Right cardiac atrium (tissue), 5 donors: ENCODE results near the gene IGHMBP2. TPM values are rescaled to one million over a fixed set of nuclear protein-coding genes. Genes with fewer than 3 reads are reported as not detected.

Source experiments
- ATAC-seq, 2 donors: fragments of 200-7000 bp; cut with Tn5 transposase; one replicate each; pipeline versions ENCODE4 v1.8.0 to v1.9.1; 2020; ENCODE audit warnings: moderate library complexity in 2 of 2, mild to moderate bottlenecking in 1 of 2
- DNase-seq, 3 donors: peaks; one replicate each; pipeline ENCODE4 v3.0.0-alpha.2; 2020
- H3K27ac ChIP-seq: one replicate; pipeline ENCODE4 v1.5.1; 2013; ENCODE audit warnings: mild to moderate bottlenecking, low read length, control low read depth, moderate library complexity
- H3K27me3 ChIP-seq: one replicate; pipeline ENCODE4 v1.6.1; 2013; ENCODE audit not compliant: control insufficient read depth, insufficient read depth
- H3K4me1 ChIP-seq: one replicate; pipeline ENCODE4 v1.6.1; 2013; ENCODE audit warnings: low read length; ENCODE audit not compliant: control insufficient read depth, insufficient read depth
- H3K4me3 ChIP-seq: one replicate; pipeline ENCODE4 v1.5.1; 2013; ENCODE audit warnings: low read length, control low read depth
- H3K9me3 ChIP-seq: one replicate; pipeline ENCODE4 v1.6.1; 2013; ENCODE audit warnings: low read length; ENCODE audit not compliant: control insufficient read depth
- WGBS: extraction: QIAGEN DNeasy Blood & Tissue Kit; methylation state at CpG from one replicate; pipeline ENCODE4 v1.1.7; 2013; 5-methylcytosine and 5-hydroxymethylcytosine counted together
- intact Hi-C, 4 donors: fragments of 100-400 bp; cut with DNase I; formaldehyde crosslinking; loops; one replicate each; pipeline versions ENCODE4 v1.11.0 to v1.14.0; 2022 to 2023
- polyA plus RNA-seq: library from polyadenylated mRNA; stranded (reverse); fragments of 200-250 nt; gene quantifications from one replicate; pipeline ENCODE4 v1.2.3, GENCODE V29; 2013
- total RNA-seq, 4 donors: library from RNA; stranded (reverse); fragmentation: NEBNext Ultra II Directional; extraction: Animal tissue kit (Norgen Biotek cat#: 25700); gene quantifications; one replicate each; pipeline ENCODE4 v1.2.1, GENCODE V29; 2021
- donor health status: healthy with polysubstance abuse.
- donor health status: DM: no; HTN: yes; CAD: no.
- donor health status: DM: no; HTN: no; CAD: no.
- donor health status: DM: no; HTN: yes; CAD: no; lungs with severe emphysema.
- donor health status: DM: yes; HTN: yes; CAD: no.

IGHMBP2 gene
- total and polyA plus RNA-seq, 5 donors: 10.4 to 12.7 (median 11.4) TPM

DNA sequence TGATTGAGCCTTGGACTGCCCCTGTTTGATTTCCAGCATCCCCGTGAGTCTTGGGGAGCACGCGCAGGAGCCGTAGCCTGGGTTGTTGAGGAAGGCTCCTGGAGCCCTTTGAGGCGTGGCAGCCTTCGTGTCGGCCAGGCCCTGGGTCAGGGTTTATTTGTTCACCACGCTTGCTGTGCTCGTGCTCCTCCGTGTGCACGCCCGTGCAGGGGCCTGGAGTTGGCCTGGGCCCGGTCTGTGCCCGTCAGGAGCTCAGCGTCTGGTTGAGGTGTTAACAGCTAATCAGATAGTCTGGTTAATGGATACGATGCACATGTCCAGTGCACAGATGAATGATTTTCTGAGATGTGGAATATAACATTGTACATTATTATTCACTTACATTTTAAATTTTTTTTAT lies 8.0 kb downstream of the IGHMBP2 start:
- ATAC-seq (no peak), DNase-seq (no peak)
- no peak overlapping the region for H3K4me3 ChIP-seq
- no peaks in the 10 kb centered on the region for H3K4me1 ChIP-seq
- no peaks in the 10 kb centered on the region for H3K27me3 ChIP-seq
- no peak overlapping the region for H3K27ac ChIP-seq
- intact Hi-C loops: no loop called here
- 88% methylated on average over 16 of the region's 16 CpGs for WGBS
- H3K9me3 ChIP-seq: no peaks in the 10 kb centered on the region

DNA sequence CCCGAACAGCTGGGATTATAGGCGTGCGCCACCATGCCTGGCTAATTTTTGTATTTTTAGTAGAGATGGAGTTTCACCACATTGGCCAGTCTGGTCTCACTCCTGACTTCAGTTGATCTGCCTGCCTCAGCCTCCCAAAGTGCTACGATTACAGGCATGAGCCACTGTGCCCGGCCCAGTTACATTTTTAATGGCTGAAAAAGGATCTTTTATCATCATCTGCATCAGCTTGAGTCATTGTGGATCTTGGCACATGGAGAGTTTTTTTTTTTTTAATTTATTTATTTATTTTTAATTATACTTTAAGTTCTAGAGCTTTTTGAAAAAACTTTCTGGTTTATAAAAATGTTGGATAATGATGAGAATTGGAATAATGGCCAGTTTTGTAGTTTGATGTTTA lies 8.6 kb downstream of the IGHMBP2 start:
- Histone ChIP-seq H3K9me3 (no peaks in the 10 kb centered on the region), H3K4me1 (no peaks in the 10 kb centered on the region), H3K27me3 (no peaks in the 10 kb centered on the region), H3K4me3 (no peak overlapping the region), H3K27ac (no peak overlapping the region)
- intact Hi-C loops: no loop called here
- 91% methylated on average over 5 of the region's 5 CpGs for WGBS
- DNase-seq: no peak
- no peak for ATAC-seq

DNA sequence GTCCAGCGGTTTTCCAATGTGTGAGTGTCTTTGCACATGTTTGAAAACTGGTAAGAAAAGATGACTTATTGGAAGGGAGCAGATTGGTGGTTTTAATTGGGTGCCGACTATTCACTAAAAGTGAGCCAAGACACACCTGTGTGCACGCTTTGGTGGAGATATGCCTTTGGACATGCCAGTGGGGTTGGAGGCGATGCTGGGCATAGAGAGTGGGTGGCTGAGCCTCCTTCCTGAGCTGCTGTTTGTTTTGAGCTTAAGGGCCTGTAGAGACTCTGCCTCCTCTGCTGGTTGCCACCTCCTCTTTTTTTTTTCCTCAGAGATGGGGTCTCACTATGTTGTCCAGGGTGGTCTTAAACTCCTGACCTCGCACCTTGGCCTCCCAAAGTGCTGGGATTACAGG lies 9.5 kb downstream of the IGHMBP2 start:
- ATAC-seq (no peak), DNase-seq (no peak)
- Histone ChIP-seq H3K27me3 (no peaks in the 10 kb centered on the region), H3K9me3 (no peaks in the 10 kb centered on the region), H3K4me1 (no peaks in the 10 kb centered on the region), H3K4me3 (no peak overlapping the region), H3K27ac (no peak overlapping the region)
- intact Hi-C loops: no loop called here
- 94% methylated on average over 5 of the region's 5 CpGs for WGBS

DNA sequence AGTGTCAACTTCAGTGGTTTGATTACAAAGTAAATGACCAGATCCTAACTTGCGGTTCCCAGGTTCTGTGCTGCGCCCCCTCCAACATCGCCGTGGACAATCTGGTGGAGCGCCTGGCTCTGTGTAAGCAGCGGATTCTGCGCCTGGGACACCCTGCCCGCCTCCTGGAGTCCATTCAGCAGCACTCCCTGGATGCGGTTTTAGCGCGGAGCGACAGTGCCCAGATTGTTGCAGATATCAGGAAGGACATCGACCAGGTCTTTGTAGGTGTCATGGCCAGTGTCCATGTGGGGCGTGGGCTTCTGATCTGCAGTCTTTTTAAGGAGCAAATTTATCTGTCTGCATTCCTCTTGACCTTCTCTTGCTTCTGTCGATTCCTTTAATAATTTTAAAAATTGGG lies 11.1 kb downstream of the IGHMBP2 start:
- no peaks in the 10 kb centered on the region for H3K4me1 ChIP-seq
- H3K4me3 ChIP-seq: no peak overlapping the region
- no peaks in the 10 kb centered on the region for H3K27me3 ChIP-seq
- DNase-seq (peak in 1 of 3 donors; percentile 38), ATAC-seq (no peak)
- H3K9me3 ChIP-seq: no peaks in the 10 kb centered on the region
- intact Hi-C loops: no loop called here
- H3K27ac ChIP-seq: no peak overlapping the region
- WGBS: 97% methylated on average over 15 of the region's 15 CpGs

DNA sequence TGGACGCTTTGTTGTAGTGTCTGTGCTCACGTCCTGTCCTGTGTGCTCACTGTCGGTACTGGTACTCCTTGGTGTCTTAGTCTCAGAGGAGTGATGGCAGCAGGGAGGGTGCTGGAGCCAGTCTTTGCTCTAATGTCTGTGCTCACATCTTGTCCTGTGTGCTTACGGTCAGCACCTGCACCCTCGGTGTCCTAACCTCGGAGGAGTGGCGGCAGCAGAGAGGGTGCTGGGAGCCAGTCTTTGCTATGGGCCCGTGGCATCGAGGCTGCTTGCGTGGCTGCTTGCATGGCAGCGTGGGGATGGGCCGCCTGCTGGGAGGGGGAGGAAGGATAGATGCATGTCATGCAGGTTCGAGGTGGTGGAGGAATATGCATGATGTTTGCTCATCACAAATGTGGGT lies 12.7 kb downstream of the IGHMBP2 start:
- no peak for DNase-seq
- no peak for ATAC-seq
- intact Hi-C loops: no loop called here
- Histone ChIP-seq H3K4me1 (no peaks in the 10 kb centered on the region), H3K9me3 (no peaks in the 10 kb centered on the region), H3K4me3 (no peak overlapping the region), H3K27ac (no peak overlapping the region), H3K27me3 (no peaks in the 10 kb centered on the region)
- 93% methylated on average over 13 of the region's 13 CpGs for WGBS

DNA sequence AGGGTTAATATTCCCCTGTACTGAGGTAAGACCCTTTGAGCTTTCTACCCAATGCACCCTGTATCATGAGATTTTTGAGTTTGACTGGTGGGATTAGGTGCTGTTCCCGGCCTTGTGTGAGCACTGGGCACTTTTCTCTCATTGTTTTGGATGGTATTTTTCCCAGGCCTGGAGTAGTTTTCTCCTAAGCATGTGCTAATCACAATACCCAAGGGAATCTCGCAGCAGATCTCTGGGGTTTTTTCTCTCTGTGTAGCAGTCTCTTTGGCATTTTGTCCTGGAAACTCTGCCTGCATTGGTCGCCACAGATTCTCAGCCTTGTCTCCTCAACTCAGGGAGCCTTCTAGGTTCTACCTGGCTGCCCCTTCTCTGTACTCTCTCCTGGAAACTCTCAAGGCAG lies 19.9 kb downstream of the IGHMBP2 start:
- Histone ChIP-seq H3K4me1 (peaks cover 4% of the 10 kb centered on the region), H3K27me3 (no peaks in the 10 kb centered on the region), H3K4me3 (no peak overlapping the region), H3K27ac (no peak overlapping the region), H3K9me3 (no peaks in the 10 kb centered on the region)
- WGBS: 90% methylated on average over 3 of the region's 3 CpGs
- intact Hi-C loops: no loop called here
- DNase-seq (no peak), ATAC-seq (no peak)

DNA sequence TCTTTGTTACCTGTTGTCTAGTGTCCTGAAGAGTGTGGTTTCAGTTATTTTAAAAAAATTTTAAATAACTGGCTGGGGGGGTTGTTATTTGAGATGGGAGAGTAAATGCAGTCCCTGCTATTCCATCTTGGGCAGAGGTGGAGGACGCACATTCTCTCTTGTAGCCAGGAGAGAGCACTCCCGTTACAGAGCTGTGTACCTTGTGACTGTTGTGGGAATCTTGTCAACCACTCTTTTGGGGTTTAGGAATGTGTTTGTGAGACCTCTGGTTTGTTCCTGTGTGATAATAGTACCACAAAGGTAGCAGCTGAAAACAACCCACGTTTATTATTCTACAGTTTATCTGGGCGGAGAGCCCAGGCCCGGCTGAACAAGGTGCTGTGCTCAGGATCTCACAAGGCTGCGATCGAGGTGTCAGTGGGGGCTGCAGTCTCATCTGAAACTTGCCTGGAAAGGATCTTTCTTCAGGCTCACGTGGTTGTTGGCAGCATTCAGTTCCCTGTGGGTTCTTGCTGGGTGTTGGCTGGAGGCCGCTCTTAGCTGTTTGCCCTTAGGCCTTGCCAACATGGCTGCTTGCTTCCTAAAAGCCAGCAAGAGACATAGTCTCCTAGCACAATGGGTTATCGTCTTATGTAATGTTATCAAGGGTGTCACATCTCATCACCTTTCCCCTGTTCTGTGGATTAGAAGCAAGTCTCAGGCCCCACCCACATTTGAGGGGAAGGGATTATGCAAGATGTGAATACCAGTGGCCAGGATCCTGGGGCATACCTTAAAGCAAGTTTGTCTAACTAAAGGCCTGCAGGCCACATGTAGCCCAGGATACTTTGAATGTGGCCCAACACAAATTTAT lies 20.6 kb downstream of the IGHMBP2 start:
- Histone ChIP-seq H3K27me3 (no peaks in the 10 kb centered on the region), H3K27ac (peak overlapping the region; percentile 16), H3K9me3 (no peaks in the 10 kb centered on the region), H3K4me1 (peaks cover 4% of the 10 kb centered on the region), H3K4me3 (no peak overlapping the region)
- ATAC-seq (peak in 1 of 2 donors; percentile 49), DNase-seq (no peak)
- intact Hi-C loops: no loop called here
- WGBS: 80% methylated on average over 10 of the region's 10 CpGs

DNA sequence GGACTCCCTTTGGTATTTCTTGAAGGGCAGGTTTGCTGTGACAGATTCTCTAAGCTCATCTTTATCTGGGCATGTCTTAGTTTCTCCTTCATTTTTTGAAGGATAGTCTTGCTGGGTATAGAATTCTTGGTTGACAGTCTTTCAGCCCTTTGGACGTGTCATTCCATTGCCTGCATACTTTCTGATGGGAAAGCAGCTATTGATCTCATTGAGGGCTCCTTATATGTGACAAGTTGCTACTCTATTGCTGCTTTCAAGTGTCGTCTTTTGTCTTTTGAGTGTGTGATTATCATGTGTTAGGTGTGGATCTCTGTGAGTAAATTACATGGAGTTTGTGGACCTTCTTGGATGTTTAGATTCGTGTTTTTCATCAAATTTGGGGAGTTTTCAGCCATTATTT lies 21.9 kb downstream of the IGHMBP2 start:
- H3K27ac ChIP-seq: no peak overlapping the region
- intact Hi-C loops: no loop called here

DNA sequence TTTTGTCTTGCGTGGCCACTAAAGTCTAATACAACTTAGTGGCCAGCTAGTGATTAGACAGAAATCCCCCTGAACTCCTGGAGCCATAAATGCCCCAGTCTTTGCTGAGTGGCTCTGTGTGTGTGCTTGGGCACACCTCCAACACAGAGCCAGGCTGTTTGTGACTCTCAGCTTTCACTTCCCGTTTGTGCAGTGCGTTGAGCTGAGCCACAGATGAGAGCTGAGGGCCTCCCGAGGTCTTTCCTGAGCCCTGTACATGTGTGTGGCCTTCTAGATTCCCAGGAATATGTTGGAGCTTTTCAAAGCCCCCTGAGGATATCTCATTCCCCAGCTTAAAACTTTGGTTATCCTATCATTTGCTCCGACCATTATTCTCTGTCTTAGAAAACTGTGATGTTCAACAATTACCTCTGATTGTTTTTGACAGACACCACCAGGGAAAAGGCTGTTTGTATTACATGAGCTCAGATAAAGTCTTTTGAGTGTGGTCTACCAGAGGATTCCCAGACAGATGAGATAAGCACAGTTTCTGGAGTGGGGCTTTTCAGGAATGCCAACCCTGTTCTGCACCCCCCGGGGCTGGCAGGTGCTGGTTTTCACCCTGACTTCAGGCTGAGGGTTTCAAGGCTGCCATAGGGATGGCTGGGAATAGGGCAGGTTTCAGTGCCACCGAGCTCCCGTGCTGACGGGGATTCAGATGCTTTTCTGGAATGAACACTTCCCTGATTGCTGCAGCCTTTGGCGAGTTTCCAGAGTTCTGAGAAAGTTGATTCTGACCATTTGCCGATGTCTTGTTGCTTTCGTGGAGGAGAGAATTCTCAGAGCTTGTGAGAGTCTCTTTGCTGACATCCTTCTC lies 23.8 kb downstream of the IGHMBP2 start:
- 44% methylated on average over 12 of the region's 12 CpGs for WGBS
- H3K4me1 ChIP-seq: peaks cover 4% of the 10 kb centered on the region
- ATAC-seq (peak; percentile 40 to 49), DNase-seq (peak in 1 of 3 donors; percentile 38)
- H3K9me3 ChIP-seq: no peaks in the 10 kb centered on the region
- no peaks in the 10 kb centered on the region for H3K27me3 ChIP-seq
- H3K4me3 ChIP-seq: no peak overlapping the region
- no peak overlapping the region for H3K27ac ChIP-seq
- intact Hi-C loops: no loop called here

More for the DNA sequence above, 21.9 kb downstream of the IGHMBP2 start:
- H3K27me3 ChIP-seq: no peaks in the 10 kb centered on the region
- WGBS: 97% methylated on average over 3 of the region's 3 CpGs
- no peak overlapping the region for H3K4me3 ChIP-seq
- DNase-seq (no peak), ATAC-seq (no peak)
- peaks cover 4% of the 10 kb centered on the region for H3K4me1 ChIP-seq
- H3K9me3 ChIP-seq: no peaks in the 10 kb centered on the region

DNA sequence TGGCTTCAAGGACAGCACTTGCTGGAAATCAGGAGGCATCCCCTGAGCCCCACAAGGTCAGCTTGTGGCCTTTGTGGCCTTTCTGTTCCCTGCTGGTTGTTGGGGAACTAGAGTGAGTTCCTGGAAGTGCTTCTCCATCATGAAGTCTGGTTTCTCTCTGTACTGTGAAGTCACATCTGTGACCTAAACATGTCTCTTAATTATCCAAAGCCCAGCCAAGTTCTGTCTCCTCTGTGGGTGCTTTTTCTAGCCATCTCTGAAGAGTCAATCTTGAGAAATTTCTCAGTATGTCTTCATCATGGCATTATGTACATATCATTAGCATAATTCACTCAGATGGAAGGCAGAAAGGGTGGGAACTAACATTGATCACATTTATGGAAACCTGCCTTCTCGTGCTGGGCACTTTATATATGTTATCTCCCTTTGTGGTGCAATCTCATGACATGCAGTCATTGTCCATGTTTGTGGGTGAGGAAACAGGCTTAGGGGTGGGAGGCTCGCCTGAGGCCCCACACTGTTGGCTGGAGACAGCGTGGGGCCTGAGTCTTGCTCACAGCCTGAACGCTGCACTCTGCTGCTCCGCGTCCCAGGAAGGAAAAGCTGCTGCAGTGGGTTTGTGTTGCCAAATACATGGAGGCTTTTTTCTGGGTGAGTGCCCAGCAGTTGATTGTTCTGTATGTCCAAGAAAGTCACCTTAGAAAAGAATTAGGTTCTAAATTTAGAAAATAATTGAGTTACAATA lies 24.6 kb downstream of the IGHMBP2 start:
- 42% methylated on average over 6 of the region's 6 CpGs for WGBS
- intact Hi-C loops: no loop called here
- Histone ChIP-seq H3K4me3 (no peak overlapping the region), H3K27ac (peak overlapping the region; percentile 18), H3K27me3 (no peaks in the 10 kb centered on the region), H3K9me3 (no peaks in the 10 kb centered on the region), H3K4me1 (peaks cover 4% of the 10 kb centered on the region)
- peak in 1 of 2 donors; percentile 45 for ATAC-seq
- DNase-seq: peak in 1 of 3 donors; percentile 45

DNA sequence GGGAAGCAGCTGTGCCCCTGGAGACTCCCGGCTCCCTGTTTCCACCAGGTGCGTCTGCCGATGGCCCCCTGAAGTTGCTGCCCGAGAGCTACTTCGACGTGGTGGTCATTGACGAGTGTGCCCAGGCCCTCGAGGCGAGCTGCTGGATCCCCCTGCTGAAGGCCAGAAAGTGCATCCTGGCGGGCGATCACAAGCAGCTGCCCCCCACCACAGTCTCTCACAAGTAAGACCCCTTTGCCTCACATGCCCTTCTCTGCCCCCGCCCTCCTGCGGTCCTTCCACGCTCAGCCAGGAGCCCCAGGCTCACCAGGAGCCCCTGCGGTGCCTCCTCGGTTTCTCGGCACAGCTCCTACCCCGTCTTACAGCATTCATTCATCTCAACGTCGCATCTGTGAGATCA lies 25.4 kb downstream of the IGHMBP2 start:
- ATAC-seq: no peak
- H3K4me1 ChIP-seq: peaks cover 4% of the 10 kb centered on the region

More for the DNA sequence above, 25.4 kb downstream of the IGHMBP2 start:
- no peak for DNase-seq
- Histone ChIP-seq H3K9me3 (no peaks in the 10 kb centered on the region), H3K4me3 (no peak overlapping the region), H3K27me3 (no peaks in the 10 kb centered on the region), H3K27ac (no peak overlapping the region)
- 96% methylated on average over 20 of the region's 20 CpGs for WGBS
- intact Hi-C loops: no loop called here
